Caco-2 (cell line): ENCODE measurements around the gene STK32C. TPM values are rescaled to one million over a fixed set of nuclear protein-coding genes. Genes with fewer than 3 reads are reported as not detected.

Source experiments
- BruUV-seq: library from RNA; stranded (reverse); fragments of 400-500 nt; replicated peaks from 2 replicates; lab custom pipeline; 2021; lab: Mats Ljungman, UMichigan
- CTCF ChIA-PET: fragments of 300-600 bp; sonication (Branson Sonifier 250); formaldehyde crosslinking; loops from one replicate; lab custom pipeline; 2022; ENCODE audit warnings: antibody characterized with exemption; lab: Charles Lee
- POLR2A ChIA-PET: fragments of 300-600 bp; sonication (Branson Sonifier 250); formaldehyde crosslinking; loops from one replicate; lab custom pipeline; 2022; ENCODE audit warnings: antibody characterized with exemption; lab: Charles Lee
- DNase-seq, 2 experiments: peaks; one replicate each; pipeline versions ENCODE4 v3.0.0 to v3.0.0-alpha.2; 2020 to 2022
- H3K27me3 ChIP-seq: replicated peaks from 2 replicates; pipeline ENCODE4 v1.6.0; 2011; ENCODE audit warnings: low read length; ENCODE audit not compliant: control insufficient read depth, insufficient read depth
- H3K36me3 ChIP-seq: 2 replicates; pipeline ENCODE4 v1.5.1; 2011; ENCODE audit warnings: low read length; ENCODE audit not compliant: control insufficient read depth, insufficient read depth
- H3K4me1 ChIP-seq: fragments of 250-450 bp; sonication (Bioruptor Pico); 2 replicates; pipeline ENCODE4 v1.5.1; 2020; ENCODE audit warnings: mild to moderate bottlenecking
- H3K4me3 ChIP-seq: 2 replicates; pipeline ENCODE4 v1.5.1; 2011; ENCODE audit warnings: low read depth, mild to moderate bottlenecking, control low read depth, low read length
- H3K9me3 ChIP-seq: fragments of 250-450 bp; sonication (Bioruptor Pico); 2 replicates; pipeline ENCODE4 v1.5.1; 2020; ENCODE audit warnings: mild to moderate bottlenecking, moderate library complexity
- H3K27ac Mint-ChIP-seq: one replicate; pipeline ENCODE4 v1.8.0; 2022; ENCODE audit warnings: mixed read lengths; ENCODE audit not compliant: unreplicated experiment
- H3K27me3 Mint-ChIP-seq: one replicate; pipeline ENCODE4 v1.8.0; 2022; ENCODE audit warnings: mixed read lengths; ENCODE audit not compliant: insufficient read depth, unreplicated experiment
- H3K36me3 Mint-ChIP-seq: one replicate; pipeline ENCODE4 v1.8.0; 2022; ENCODE audit warnings: mild to moderate bottlenecking, mixed read lengths; ENCODE audit not compliant: insufficient read depth, unreplicated experiment
- H3K4me1 Mint-ChIP-seq: one replicate; pipeline ENCODE4 v1.8.0; 2022; ENCODE audit warnings: low read depth, mixed read lengths; ENCODE audit not compliant: unreplicated experiment
- H3K4me3 Mint-ChIP-seq: one replicate; pipeline ENCODE4 v1.8.0; 2022; ENCODE audit warnings: mild to moderate bottlenecking, moderate library complexity, mixed read lengths; ENCODE audit not compliant: unreplicated experiment
- H3K9me3 Mint-ChIP-seq: one replicate; pipeline ENCODE4 v1.8.0; 2022; ENCODE audit warnings: mixed read lengths; ENCODE audit not compliant: unreplicated experiment
- intact Hi-C: fragments of 100-400 bp; cut with micrococcal nuclease; formaldehyde crosslinking; loops from one replicate; pipeline ENCODE4 v1.10.0; 2022; ENCODE audit not compliant: unreplicated experiment
- total RNA-seq: library from RNA; stranded (reverse); gene quantifications from 2 replicates; pipeline ENCODE4 v1.2.3, GENCODE V29; 2022
- TF ChIP-seq, protein P1 (sequence below), 2 experiments: fragments of 200-600 bp in 1 of 2; IDR thresholded peaks; 1 replicate in 1 of 2; 2 replicates in 1 of 2; pipeline versions ENCODE4 v1.5.1 to v1.8.0; 2011 to 2022; ENCODE audit warnings: antibody characterized with exemption in 1 of 2, control low read depth in 1 of 2, inconsistent platforms in 1 of 2, low read depth in 1 of 2, low read length in 1 of 2, mild to moderate bottlenecking in 1 of 2, moderate library complexity in 1 of 2; ENCODE audit not compliant: insufficient read depth in 1 of 2, severe bottlenecking in 1 of 2, unreplicated experiment in 1 of 2

The STK32C gene
- total RNA-seq, 1 experiment from 2014 or later: 13.3 TPM

DNA sequence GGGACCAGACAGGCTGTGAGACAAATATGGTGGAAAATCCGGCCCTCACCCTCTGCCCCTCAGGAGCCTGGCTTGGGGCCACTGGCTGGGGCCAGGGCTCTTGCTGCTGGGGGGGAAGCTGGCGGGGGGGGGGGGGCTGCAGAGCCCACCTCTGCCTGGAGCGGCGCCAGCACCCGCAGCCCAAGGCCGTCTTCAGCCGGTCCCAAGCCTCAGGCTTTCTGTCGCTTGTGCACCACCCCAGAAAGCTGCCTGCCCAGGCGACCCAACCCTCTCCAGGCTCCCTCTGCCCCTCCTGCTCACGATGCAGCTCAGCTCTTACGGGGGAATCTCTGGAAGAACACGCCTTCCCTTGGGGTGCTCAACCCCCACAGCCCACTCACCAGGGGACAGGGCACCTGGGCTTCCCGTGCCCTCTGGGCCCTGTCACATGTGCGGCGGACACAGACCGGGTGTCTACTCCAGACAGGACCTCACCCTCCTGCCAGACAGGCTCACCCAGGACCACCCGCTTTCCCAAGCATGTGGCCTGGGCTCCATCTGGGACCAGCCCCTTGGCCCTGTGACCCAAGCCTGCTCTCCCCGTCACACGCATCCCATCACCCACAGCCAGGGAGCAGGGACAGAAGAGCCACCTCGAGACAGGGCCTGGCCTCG is 77.1 kb downstream of the STK32C start:
- Mint-ChIP-seq H3K4me1 (no peaks in the 10 kb centered on the region), H3K36me3 (no peaks in the 10 kb centered on the region), H3K27me3 (no peaks in the 10 kb centered on the region), H3K9me3 (no peaks in the 10 kb centered on the region), H3K4me3 (no peak overlapping the region), H3K27ac (no peak overlapping the region)
- TF ChIP-seq, protein P1, sequence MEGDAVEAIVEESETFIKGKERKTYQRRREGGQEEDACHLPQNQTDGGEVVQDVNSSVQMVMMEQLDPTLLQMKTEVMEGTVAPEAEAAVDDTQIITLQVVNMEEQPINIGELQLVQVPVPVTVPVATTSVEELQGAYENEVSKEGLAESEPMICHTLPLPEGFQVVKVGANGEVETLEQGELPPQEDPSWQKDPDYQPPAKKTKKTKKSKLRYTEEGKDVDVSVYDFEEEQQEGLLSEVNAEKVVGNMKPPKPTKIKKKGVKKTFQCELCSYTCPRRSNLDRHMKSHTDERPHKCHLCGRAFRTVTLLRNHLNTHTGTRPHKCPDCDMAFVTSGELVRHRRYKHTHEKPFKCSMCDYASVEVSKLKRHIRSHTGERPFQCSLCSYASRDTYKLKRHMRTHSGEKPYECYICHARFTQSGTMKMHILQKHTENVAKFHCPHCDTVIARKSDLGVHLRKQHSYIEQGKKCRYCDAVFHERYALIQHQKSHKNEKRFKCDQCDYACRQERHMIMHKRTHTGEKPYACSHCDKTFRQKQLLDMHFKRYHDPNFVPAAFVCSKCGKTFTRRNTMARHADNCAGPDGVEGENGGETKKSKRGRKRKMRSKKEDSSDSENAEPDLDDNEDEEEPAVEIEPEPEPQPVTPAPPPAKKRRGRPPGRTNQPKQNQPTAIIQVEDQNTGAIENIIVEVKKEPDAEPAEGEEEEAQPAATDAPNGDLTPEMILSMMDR (IDR thresholded peaks at IDR 0.05; ENCODE audit: insufficient read depth in 1 of 2, low read depth in 1 of 2, low read length in 1 of 2, severe bottlenecking in 1 of 2, unreplicated experiment in 1 of 2): no peak
- no TSS peak for BruUV-seq
- Histone ChIP-seq H3K4me3 (no peak overlapping the region), H3K4me1 (no peaks in the 10 kb centered on the region), H3K9me3 (no peaks in the 10 kb centered on the region), H3K36me3 (no peaks in the 10 kb centered on the region), H3K27me3 (no peaks in the 10 kb centered on the region)
- CTCF ChIA-PET: no interaction called here
- no peak for DNase-seq
- intact Hi-C loops: no loop called here
- POLR2A ChIA-PET: no interaction called here

DNA sequence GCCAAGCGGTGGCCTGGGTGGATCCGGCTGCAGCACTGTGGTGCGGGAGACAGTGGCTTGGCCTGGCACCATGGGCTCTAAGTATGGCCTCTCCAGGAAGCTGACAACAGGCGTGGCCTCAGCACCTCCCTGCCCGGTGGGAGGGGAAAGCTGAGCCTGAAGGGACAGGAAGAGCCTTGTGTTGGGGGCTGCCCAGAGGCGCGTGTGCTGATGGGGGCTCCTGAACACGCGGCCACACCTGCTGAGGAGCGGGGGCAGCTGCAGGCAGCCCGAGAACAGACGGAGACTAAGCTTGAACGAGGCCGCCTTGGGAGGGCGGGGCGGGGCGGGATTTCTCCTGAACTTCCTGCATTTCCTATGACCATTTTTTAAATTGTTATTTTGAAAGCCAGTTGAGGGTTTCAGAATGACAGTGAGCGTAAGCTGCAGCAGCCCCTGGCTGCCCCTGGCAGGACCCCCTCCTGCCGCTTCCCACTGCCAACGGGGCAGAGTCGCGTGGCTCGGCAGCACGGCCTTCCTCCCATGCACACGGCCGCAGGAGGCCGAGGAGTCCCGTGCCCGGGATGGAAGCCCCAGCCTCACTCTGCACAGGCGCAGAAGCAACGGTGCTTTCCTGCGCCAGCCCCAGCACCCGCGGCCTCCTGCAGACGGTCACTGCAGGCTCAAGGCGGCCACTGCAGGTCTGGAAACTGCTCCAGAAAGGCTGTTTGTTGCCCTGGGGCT is 77.8 kb downstream of the STK32C start:
- no peak overlapping the region for H3K4me3 ChIP-seq
- TF ChIP-seq, protein P1 (IDR thresholded peaks at IDR 0.05; ENCODE audit: insufficient read depth in 1 of 2, low read depth in 1 of 2, low read length in 1 of 2, severe bottlenecking in 1 of 2, unreplicated experiment in 1 of 2): no peak
- BruUV-seq: no TSS peak
- Mint-ChIP-seq H3K4me1 (no peaks in the 10 kb centered on the region), H3K36me3 (no peaks in the 10 kb centered on the region), H3K27me3 (no peaks in the 10 kb centered on the region), H3K9me3 (no peaks in the 10 kb centered on the region), H3K27ac (no peak overlapping the region), H3K4me3 (no peak overlapping the region)
- no peaks in the 10 kb centered on the region for H3K36me3 ChIP-seq
- no peaks in the 10 kb centered on the region for H3K9me3 ChIP-seq
- CTCF ChIA-PET: no interaction called here
- intact Hi-C loops: no loop called here
- no peaks in the 10 kb centered on the region for H3K27me3 ChIP-seq
- no peak for DNase-seq
- POLR2A ChIA-PET: no interaction called here
- H3K4me1 ChIP-seq: no peaks in the 10 kb centered on the region

DNA sequence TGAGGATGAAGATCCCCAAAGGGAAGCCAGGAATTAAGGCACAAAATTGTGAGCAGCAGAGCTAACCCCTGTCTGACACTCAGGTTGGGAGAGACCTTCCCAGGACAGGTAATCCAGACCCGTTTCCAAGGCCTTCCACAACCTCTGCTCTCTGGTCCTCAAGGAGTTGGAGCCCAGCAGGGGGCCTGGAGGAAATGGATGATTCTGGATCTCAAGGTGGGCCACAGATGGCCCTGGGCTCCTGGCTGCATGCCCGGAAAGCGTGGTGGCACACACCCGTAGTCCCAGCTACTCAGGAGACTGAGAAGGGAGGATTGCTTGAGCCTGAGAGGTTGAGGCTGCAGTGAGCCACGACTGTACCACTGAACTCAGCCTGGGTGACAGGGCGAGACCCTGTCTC is 78.7 kb downstream of the STK32C start:
- POLR2A ChIA-PET: no interaction called here
- H3K27ac Mint-ChIP-seq: no peak overlapping the region

More for the DNA sequence above, 78.7 kb downstream of the STK32C start:
- no peaks in the 10 kb centered on the region for H3K36me3 ChIP-seq
- no peaks in the 10 kb centered on the region for H3K27me3 ChIP-seq
- Mint-ChIP-seq H3K36me3 (no peaks in the 10 kb centered on the region), H3K27me3 (no peaks in the 10 kb centered on the region), H3K4me3 (no peak overlapping the region), H3K4me1 (no peaks in the 10 kb centered on the region), H3K9me3 (no peaks in the 10 kb centered on the region)
- intact Hi-C loops: no loop called here
- DNase-seq: no peak
- H3K9me3 ChIP-seq: no peaks in the 10 kb centered on the region
- no TSS peak for BruUV-seq
- CTCF ChIA-PET: no interaction called here
- TF ChIP-seq, protein P1 (IDR thresholded peaks at IDR 0.05; ENCODE audit: insufficient read depth in 1 of 2, low read depth in 1 of 2, low read length in 1 of 2, severe bottlenecking in 1 of 2, unreplicated experiment in 1 of 2): no peak
- no peaks in the 10 kb centered on the region for H3K4me1 ChIP-seq
- no peak overlapping the region for H3K4me3 ChIP-seq
